Right forelimb (tissue), 1 donor: ENCODE results near the gene NELL2.
"Not testable (repeated sequence)": the region's sequence is repeated elsewhere in the genome, so short reads cannot be mapped to it uniquely, and the experiment has no call there.

Source experiments
- DNase-seq: peaks from one replicate; pipeline ENCODE4 v3.0.0-alpha.2; 2018

Gene NELL2

GRCh38 chr12:44775901-44776300 is 100.2 kb downstream of the NELL2 start:
- no peak for DNase-seq

GRCh38 chr12:44774815-44775411 is 101.2 kb downstream of the NELL2 start:
- DNase-seq = no peak

- DNase-seq = no peak
These were observed 104.6 kb downstream of the NELL2 start for GRCh38 chr12:44771485-44772021.

GRCh38 chr12:44765796-44766195 is 110.3 kb downstream of the NELL2 start:
- DNase-seq = no peak

- no peak for DNase-seq
These were observed 113.1 kb downstream of the NELL2 start for GRCh38 chr12:44763021-44763420.

- DNase-seq = no peak
These were observed 116.8 kb downstream of the NELL2 start for GRCh38 chr12:44759289-44759688.

GRCh38 chr12:44750468-44750867 is 125.6 kb downstream of the NELL2 start:
- DNase-seq = no peak

- no peak for DNase-seq
These were observed 126.5 kb downstream of the NELL2 start for GRCh38 chr12:44749566-44749965.

- DNase-seq = no peak
These were observed 127.1 kb downstream of the NELL2 start for GRCh38 chr12:44748950-44749468.

- DNase-seq = not testable (repeated sequence)
These were observed 134.7 kb downstream of the NELL2 start for GRCh38 chr12:44741292-44741980.

GRCh38 chr12:44738051-44738450 is 138.1 kb downstream of the NELL2 start:
- no peak for DNase-seq

GRCh38 chr12:44728566-44728965 is 147.5 kb downstream of the NELL2 start:
- no peak for DNase-seq

- DNase-seq = no peak
These were observed 155.8 kb downstream of the NELL2 start for GRCh38 chr12:44720265-44720664.

- DNase-seq = no peak
These were observed 158.5 kb downstream of the NELL2 start for GRCh38 chr12:44717612-44718011.

GRCh38 chr12:44716711-44717110 is 159.4 kb downstream of the NELL2 start:
- no peak for DNase-seq

- DNase-seq = no peak
These were observed 164.4 kb downstream of the NELL2 start for GRCh38 chr12:44711736-44712135.

- no peak for DNase-seq
These were observed 166.9 kb downstream of the NELL2 start for GRCh38 chr12:44709166-44709565.

GRCh38 chr12:44708218-44708617 is 167.9 kb downstream of the NELL2 start:
- DNase-seq = no peak

GRCh38 chr12:44703182-44703910 is 172.8 kb downstream of the NELL2 start:
- no peak for DNase-seq

- no peak for DNase-seq
These were observed 178.6 kb downstream of the NELL2 start for GRCh38 chr12:44697511-44697910.

GRCh38 chr12:44696542-44696941 is 179.6 kb downstream of the NELL2 start:
- no peak for DNase-seq

- DNase-seq = no peak
These were observed 182.1 kb downstream of the NELL2 start for GRCh38 chr12:44694017-44694416.

GRCh38 chr12:44689587-44689986 is 186.5 kb downstream of the NELL2 start:
- DNase-seq = no peak
